CD4-positive, alpha-beta T cell treated with Interleukin-17A for 4 hours (primary cell): ENCODE measurements around the gene DNASE1L3.
"Not testable (repeated sequence)": the region's sequence is repeated elsewhere in the genome, so short reads cannot be mapped to it uniquely, and the experiment has no call there.

Experiments used
- DNase-seq: peaks from one replicate; pipeline ENCODE4 v3.0.0-alpha.2; 2020; ENCODE audit warnings: mixed read lengths

Gene DNASE1L3

DNA sequence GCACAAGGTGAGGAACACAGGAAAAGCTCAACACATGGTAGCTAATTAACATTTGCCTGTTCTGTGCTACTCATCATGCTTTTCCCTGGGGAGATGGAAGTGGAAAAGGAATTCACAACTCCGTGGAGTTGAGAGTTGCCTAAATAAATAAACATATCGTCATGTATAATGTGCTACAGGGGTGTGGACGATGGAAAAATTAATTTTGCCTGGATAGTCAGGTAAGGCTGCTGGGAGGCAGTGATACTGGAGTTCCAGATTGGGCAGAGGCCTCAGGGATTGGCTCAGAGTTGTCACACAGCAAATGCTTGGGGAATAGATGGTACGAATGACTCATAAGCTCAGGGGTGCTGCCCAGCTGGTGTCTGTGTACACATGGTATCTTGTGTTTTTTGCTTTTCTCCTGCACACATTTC lies 23.8 kb upstream of the DNASE1L3 start:
- no peak for DNase-seq

DNA sequence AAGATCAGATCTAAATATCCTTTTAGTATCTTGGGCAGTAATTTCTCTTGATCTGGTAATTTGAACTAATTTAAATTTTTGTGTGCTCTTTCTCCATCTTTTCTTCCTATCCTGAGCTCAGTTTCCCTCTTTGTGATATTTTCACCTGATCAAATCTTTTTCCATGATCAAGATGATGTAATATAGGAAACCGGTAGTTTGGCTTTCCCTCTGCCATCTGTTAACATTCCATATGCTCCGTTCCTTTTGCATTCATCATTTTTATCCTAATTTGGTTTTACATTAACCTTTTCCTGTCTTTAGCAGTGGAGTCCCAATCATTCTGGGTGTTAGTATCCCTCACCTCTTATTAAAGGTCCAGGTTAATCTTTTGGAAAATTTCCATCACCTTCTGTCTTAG lies 20.9 kb upstream of the DNASE1L3 start:
- no peak for DNase-seq

DNA sequence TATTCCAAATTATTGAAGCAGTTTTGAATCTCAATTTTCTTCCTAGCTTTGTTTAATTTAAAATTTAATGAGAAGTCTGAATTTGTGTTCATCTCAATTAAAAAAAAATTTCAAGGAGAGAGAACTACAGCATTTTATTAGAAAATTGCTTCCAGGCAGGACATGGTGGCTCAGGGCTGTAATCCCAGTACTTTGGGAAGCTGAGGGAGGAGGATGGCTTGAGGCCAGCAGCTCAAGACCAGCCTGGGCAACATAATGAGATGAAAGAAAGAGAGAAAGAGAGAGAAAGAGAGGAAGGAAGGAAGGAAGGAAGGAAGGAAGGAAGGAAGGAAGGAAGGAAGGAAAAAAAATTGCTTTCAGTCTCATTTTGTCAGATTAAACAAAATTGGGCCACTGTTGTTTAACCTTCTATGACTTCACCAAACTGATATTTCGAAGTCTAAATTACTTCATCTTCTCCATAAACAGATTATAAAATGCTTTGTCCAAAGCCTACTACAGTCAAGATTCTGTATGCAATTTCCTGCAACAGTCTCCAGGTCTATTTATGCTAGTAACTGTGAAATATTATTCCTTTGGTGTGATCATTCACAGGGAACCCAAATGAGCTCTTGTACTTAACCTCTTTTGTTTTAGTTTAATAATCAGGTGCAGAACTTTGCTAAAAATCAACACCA lies 20.2 kb upstream of the DNASE1L3 start:
- DNase-seq, result no peak

DNA sequence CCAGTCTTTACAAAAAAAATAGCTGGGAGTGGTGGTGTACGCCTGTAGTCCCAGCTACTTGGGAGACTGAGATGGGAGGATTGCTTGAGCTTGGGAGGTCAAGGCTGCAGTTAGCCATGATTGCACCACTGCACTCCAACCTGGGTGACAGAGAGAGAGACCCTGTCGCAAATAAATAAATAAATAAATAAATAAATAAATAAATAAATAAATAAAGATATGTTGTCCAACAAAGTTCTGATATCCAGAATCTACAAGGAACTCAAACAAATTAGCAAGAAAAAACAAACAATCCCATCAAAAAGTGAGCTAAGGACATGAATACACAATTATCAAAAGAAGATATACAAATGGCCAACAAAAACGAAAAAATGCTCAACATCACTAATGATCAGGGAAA lies 17.2 kb upstream of the DNASE1L3 start:
- not testable (repeated sequence) for DNase-seq

DNA sequence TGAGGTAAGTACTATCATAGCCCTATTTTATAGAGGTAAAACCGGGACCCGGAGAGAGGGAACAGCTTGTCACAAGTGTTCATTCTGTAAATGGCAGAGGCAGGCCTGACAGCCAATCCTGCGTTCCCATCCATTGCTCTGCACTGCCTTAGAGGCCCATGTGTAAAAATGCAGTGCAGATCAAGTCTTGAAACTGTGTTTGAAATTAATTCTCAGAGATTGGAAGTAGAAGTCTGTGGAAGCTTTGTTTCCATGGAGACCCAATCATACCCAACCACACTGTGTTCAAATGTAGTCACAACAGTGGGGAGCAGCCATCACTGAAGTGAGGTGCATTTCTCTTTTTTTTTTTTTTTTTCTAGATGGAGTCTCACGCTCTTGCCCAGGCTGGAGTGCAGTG lies 13.1 kb upstream of the DNASE1L3 start:
- DNase-seq, result no peak

DNA sequence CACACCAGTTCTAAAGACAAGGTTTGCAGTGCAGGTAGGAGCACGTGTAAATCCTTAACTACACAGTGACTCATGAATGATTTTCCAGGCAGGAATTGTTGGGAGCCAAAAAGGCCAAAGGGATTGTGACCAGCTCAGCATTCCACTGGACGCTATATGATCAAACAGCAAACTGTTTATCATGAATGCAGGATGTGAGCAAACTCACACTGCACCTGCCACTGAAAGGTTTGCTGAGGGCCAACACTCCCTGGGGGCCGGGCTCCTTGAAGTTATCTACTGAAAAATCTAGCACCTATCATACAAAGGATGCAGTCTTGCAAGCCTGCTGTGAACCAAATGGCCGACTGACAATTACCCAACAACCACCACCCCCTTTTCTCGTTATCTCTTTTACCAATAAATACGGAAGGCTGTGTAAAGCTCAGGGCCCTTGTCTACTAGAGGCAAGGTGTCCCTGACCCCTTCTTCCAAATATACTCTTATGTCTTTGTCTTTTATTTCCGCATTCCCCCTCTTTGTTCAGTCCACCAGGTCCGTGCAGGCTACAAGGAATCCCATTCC lies 11.5 kb upstream of the DNASE1L3 start:
- no peak for DNase-seq

DNA sequence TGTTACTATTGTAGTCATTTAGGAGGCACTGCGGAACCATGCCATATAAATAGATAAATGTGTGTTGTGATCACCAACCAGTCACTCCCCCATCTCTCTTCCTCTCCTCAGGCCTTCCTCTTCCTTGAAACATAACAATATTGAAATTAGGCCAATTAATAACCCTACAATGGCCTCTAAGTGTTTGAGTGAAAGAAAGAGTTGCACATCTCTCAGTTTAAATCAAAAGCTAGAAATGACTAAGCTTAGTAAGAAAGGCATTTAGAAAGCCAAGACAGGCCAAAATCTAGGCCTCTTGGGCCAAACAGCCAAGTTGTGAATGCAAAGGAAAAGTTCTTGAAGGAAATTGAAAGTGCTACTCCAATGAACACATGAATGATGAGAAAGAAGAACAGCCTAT lies 8.1 kb upstream of the DNASE1L3 start:
- no peak for DNase-seq

DNA sequence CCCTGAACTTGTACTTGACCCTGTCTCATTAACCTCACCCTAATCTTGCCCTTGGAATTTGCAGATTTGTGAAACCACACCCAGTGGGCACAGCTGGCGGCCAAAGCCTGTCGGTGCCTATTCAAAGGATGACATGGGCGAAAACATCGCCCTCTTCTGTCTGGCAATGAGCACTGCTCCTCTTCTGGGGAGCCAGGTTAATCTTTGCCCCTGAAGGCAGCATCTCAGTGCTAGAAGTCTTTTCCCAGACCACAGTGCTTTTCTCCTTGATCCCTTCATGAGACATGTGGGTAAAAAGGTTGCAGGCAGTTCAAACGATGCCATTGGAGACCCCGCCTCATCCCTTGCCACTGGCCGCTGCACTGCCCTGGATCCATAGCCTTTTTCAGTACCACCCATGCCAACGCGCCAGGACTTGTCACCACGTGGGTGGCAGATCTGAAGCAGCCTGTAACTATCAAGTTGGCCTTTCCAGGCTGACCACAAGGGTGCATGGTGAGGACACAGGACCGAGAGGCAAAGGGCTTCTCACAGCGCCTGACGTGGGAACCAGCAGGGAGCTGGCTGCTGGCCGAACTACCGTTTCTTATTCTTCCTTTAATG lies 6.5 kb upstream of the DNASE1L3 start:
- DNase-seq, result peak; percentile 69

DNA sequence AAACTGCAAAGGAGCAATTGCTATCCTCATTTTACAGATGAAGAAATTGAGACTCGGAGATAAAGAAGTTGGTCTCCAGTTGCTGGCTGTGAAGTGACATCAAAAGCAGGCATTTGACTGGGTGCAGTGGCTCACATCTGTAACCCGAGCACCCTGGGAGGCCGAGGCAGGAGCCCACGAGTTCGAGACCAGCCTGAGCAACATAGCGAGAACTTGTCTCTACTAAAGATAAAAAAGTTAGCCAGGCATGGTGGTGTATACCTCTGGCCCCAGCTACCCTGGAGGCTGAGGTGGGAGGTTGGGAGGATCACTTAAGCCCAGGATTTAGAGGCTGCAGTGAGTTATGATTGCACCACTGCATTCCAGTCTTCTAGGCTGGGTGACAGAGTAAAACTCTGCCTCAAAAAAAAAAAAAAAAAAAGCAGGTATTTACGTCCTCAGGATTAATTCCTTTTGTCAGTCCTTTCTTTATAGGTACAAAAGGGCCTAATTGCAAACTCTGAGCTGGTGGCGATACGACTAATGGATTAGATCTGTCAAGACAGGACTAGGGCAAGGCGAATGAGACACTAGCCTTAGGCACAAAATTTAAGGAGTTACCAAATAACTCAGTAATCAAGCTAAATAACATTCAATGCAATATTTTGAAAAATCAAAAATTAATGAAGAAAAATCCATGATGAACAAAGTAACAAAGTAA lies 5.9 kb upstream of the DNASE1L3 start:
- no peak for DNase-seq

DNA sequence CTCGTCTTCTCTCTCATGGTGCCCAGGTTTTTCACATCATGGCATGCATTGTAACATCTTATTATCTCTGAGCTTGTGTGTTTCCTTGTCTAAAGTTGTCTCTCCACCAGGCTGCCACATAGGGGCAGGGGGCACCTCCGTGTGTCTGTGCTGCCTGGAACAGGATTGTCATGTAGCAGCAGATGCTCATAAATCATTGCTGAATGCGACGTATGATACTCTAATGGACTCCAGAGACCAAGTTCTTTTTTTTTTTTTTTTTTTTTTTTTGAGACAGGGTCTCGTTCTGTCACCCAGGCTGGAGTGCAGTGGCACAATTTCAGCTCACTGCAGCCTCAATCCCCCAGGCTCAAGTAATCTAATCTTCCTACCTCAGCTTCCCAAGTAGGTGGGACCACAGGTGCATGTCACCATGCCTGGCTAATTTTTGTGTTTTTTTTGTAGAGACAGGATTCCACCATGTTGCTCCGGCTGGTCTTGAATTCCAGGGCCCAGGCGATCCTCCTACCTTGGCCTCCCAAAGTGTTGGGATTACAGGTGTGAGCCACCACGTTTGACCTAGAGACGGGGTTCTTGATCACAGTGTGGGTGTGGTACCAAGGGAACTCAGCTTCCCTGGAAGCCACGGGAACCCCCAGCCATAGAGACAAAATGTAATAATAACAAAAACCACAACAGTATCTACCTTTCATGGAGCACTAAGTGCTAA lies 4.7 kb upstream of the DNASE1L3 start:
- DNase-seq, result no peak

DNA sequence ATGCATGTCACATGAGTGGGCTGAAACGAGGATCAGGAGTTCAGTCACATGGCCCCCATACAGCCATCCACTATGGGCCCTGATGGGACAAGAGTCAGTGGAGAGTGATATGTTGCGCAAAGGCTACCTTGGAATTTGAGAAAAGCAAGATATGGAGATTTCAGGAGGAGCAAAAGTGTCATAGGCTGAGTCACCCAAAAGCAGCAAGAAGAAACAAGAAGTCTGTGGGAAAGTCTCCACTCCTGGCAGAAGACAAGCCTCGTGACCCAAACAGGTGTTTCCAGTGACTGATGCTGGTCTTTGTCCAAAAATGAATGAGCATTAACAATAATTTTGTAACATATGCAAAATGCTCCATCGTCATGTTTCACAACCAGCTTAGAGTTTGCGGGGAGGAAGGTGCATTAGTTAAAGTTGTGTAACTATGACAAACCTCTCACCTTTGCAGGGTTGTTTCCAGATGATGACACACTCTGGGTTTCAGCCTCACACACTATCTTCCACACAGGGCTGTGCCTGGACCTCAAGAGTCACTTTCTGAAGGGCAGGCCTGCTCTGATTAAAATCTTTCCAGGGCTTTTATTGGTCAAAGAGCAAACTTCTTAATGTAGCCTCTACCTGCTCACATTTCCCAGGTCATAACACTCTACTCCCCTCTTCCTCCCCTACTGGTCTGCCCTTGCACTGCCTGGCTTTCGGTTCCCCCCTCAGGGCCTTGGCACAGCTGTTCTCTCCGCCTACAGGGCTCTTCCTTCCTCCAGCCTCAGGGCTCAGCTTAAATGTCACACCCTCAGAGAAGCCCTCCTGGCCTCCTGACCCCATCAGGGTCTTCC lies 3.9 kb upstream of the DNASE1L3 start:
- DNase-seq, result no peak

DNA sequence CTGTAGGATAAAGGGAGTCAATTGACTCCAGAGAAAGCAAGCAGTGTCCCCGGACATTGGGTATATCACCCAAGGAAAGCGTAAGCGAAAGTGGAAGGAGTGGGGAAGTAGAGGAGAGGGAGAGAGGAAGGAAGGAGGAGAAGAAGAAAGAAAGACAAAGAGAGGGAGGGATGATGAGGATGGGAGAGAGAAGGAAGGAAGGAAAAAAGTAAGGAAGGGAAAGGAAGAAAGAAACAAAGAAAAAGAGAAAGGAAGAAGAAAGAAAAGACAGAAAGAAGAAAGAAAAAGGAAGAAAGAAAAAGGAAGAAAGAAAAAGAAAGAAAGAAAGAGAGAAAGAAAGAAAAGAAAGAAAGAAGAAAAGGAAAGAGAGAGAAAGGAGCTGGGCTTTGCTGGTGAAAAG lies 839 bp downstream of the DNASE1L3 start:
- no peak for DNase-seq

DNA sequence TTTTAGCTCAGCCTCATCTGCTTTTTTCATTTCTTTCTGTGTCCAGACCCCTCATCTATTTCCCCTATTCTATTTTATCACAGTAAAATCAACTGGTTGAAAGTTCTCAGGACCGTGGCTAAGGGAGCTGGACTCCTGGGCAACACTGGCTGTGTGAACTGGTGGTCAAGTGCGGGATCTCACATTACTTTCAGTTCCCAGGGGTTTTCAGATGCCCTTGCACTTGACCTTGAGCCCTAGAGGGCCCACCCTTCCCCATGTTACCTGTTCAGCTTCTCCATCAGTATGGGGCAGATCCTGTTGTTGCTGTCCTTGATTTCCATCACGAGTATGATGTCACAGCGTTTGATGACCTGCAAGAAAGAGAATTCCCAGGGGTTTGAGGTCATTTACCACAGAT lies 2.8 kb downstream of the DNASE1L3 start:
- no peak for DNase-seq

DNA sequence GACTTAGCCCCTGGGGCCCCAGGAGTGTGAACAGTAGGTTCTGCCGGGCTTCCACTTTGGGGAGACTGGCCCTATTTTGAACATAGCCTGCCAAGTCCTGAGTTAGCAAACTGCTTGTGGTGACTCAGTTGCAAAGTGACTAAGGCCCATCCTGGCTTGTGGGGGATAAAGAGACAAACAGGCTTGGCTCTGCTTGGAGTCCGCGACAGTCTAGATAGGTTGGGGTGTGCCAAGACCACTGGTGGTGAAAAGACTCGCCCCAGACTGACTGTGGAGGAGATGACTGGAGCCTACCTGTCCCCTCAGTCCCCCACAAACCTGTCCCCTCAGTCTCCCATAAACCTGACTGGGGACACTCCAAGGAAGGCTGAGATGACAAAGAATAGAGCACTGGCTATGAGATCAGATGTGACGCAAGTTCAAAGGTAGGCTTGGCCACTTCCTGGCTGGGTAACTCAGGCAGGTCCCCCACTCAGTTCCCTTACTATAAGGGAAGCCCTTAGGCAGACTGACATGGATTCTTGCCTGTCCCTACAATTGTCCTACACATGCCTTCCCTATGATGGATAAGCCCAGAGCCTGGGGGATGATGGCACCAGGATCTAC lies 4.3 kb downstream of the DNASE1L3 start:
- peak; percentile 9 for DNase-seq

DNA sequence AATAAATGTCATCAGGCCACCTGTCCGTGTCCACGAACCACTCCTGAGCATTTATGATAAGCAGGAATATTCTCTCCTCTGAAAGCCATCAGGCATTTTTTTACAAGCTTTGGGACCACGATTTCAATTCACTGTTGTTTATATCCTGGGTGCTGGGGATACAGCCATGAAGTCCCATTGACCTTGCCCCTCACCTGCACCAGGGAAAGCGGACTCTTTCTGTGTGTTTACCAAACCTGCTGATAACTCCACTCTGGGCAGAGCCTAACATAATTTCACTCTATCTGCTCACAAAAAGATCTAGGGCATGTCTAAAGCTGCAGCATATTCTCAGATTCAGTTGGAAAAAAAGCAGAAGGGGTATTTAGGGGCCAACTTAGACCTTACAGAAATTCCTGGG lies 4.8 kb downstream of the DNASE1L3 start:
- DNase-seq, result no peak

DNA sequence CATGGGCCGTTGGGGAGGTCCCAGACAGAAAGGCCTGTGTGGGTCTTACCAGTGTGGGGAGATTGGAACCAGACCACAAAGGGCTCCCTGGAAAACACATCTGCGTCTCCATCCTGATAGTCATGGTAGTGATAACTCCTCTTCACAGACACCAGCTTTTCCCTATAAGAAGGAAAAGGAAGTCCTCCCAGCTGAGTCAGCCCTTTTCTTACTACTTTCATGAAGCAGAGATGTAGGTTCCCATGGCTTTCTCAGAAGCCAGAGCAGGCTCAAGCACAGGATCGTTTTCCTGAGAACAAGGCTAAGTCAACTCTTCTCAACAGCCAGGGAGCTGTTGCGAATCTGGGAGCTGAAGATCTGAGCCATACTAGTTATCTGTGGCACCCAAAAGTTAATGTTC lies 6.1 kb downstream of the DNASE1L3 start:
- no peak for DNase-seq

DNA sequence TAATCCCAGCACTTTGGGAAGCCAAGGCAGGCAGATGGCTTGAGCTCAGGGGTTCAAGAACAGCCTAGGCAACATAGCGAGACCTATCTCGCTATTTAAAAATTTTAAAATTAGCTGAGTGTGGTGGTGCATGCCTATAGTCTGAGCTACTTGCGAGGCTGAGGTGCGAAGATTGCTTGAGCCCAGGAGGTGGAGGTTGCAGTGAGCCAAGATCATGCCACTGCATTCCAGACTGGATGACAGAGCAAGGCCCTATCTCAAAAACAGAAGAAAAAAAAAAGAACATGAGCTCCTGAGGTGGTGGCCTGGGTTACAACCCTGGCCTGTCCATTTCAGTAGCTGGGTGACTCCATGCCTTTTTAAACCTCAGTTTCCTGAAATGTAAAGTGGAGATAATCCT lies 7.2 kb downstream of the DNASE1L3 start:
- no peak for DNase-seq

DNA sequence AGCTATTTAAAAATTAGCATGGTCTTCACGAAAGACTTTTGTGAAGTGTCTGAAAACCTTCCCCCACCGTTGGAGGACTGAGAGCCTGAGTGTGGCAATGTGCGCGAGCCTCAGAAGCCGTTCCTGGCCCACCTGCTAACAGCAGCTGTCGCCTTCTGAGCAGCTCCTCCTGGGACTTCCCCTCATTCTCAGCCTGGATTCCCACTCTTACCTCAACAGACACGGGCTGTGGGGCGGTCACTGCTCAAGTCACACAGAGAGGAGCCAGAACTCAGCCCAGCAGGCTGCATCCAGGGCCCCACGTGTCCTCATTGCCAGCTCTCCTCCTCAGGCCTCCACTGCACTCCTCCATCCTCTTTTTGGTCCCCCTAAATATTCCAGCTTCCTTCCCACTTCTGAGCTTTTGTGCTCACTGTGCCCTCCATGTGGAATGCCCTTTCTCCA lies 7.8 kb downstream of the DNASE1L3 start:
- no peak for DNase-seq

DNA sequence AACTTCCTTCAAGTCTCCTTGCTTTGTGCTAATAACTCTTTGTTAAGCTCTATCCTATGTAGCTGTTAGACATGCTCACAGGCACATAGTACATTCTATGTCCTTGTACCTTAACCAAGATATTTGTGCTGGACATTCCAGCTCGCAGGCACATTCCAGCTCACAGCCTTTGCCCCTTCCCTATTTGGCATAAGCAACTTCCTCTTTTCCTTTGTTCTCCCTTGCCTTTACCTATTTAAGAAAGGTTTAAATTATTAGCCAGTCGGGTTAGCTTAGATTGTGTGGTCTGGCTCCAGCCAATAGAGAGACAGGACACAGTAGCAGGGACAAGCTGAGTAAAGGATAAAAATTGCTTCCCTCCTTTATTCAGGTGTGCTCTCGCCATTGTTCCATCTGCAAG lies 9.3 kb downstream of the DNASE1L3 start:
- DNase-seq, result not testable (repeated sequence)

DNA sequence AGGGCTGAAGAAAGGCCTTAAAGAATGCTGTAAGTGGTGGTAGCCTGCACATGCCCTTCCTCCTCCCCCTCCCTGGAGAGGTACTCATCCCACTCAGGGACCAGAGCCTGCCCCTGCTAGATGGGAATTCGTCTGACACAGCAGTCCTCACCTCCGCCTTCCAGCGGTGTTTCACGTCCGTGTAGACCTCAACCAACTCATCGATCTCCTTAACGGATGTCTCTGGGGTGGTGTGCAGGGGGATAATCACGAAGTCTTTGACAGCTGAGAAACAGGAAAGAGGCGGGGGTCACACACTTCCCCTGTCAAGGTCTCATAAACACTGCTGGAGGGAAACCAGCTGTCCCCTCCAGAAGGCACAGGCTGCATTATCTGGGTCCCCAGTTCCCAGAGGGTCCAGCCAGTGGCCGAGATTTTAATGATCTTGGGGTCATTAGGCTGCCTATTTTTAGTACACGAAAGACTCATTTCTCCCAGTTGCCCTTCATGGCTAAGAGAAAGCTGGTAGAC lies 9.9 kb downstream of the DNASE1L3 start:
- DNase-seq, result no peak

DNA sequence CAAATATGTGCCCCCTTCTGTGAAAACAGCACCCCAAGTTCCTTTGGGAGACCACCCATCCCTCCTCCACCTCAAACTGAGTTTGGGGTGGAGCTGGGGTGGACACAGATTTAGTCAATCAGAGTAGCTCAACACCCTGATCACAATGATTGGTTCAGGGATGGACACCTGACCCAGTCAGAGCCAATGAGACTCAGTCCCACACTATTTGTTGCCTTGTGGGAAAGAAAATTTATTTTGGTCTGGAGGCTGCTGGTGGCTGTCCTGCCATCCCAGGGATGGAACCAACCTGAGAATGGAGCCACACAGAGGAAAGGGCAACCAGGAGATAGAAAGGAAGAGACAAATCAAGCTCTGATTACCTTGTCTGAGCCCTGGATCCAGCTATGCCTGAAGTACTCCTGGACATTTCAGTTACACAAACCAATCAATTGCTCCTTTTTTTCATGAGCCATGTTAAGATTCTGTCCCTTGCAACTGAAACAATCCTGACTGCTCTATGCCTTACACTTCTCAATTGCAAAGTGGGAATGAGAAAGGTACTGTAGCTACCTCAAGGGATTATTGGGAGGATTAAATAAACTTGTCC lies 10.6 kb downstream of the DNASE1L3 start:
- DNase-seq, result no peak
